HEK293T (cell line): Measurements from ENCODE around the gene NETO2.

Experiments used
- ARNT ChIP-seq: fragments of 450-650 bp; IDR thresholded peaks from 2 replicates; pipeline ENCODE4 v1.6.1; 2017; ENCODE audit warnings: mild to moderate bottlenecking
- CTBP1 ChIP-seq: fragments of 450-650 bp; IDR thresholded peaks from 2 replicates; pipeline ENCODE4 v1.6.1; 2016; ENCODE audit warnings: borderline replicate concordance
- ELF4 ChIP-seq: fragments of 450-650 bp; IDR thresholded peaks from 2 replicates; pipeline ENCODE4 v1.6.1; 2017; ENCODE audit warnings: antibody characterized with exemption
- FOXA1 ChIP-seq: fragments of 450-650 bp; IDR thresholded peaks from 2 replicates; pipeline ENCODE4 v1.6.1; 2016; ENCODE audit warnings: mild to moderate bottlenecking
- FOXK2 ChIP-seq: fragments of 450-650 bp; IDR thresholded peaks from 2 replicates; pipeline ENCODE4 v1.6.1; 2016; ENCODE audit warnings: mild to moderate bottlenecking
- FOXM1 ChIP-seq: fragments of 450-650 bp; IDR thresholded peaks from 2 replicates; pipeline ENCODE4 v1.6.1; 2017; ENCODE audit warnings: mild to moderate bottlenecking, borderline replicate concordance
- HDGF ChIP-seq: fragments of 450-650 bp; IDR thresholded peaks from 2 replicates; pipeline ENCODE4 v1.6.1; 2017; ENCODE audit warnings: antibody characterized with exemption, borderline replicate concordance
- L3MBTL2 ChIP-seq: fragments of 450-650 bp; conservative IDR thresholded peaks from 2 replicates; pipeline ENCODE4 v1.6.1; 2016; ENCODE audit warnings: mild to moderate bottlenecking
- LEF1 ChIP-seq: fragments of 450-650 bp; IDR thresholded peaks from 2 replicates; pipeline ENCODE4 v1.6.1; 2017; ENCODE audit warnings: mild to moderate bottlenecking, borderline replicate concordance
- PKNOX1 ChIP-seq: fragments of 450-650 bp; IDR thresholded peaks from 2 replicates; pipeline ENCODE4 v1.6.1; 2016
- SP1 ChIP-seq: fragments of 450-650 bp; IDR thresholded peaks from 2 replicates; pipeline ENCODE4 v1.6.1; 2017
- SUZ12 ChIP-seq: fragments of 450-650 bp; IDR thresholded peaks from 2 replicates; pipeline ENCODE4 v1.6.1; 2016; ENCODE audit warnings: mild to moderate bottlenecking
- TARDBP ChIP-seq: fragments of 450-650 bp; IDR thresholded peaks from 2 replicates; pipeline ENCODE4 v1.6.1; 2016
- ZNF384 ChIP-seq: fragments of 450-650 bp; IDR thresholded peaks from 2 replicates; pipeline ENCODE4 v1.6.1; 2016

DNA sequence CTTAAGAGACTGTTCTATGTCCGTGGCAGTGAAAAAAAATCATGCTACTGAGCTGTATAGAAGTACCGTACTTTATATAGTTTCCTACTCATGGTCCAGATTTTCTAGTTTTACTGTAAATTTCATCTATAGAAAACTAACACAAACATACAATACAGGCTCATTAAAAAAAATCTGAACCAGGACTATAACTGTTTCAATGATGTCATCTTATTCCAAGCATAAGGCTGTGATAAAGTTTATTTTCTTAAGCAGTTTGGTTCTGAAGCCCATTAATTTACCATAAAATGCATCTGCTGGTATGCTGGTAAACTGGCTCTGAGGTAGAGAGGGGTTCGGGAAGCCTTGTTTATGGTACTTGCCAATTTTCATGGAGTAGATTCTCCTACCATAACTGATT, 16.7 kb upstream of the NETO2 start:
- TF ChIP-seq L3MBTL2 (no peak), ZNF384 (no peak), ARNT (no peak), PKNOX1 (no peak), SP1 (no peak), FOXK2 (no peak), LEF1 (no peak), ELF4 (no peak), CTBP1 (no peak), FOXM1 (no peak), FOXA1 (no peak), HDGF (no peak), SUZ12 (no peak), TARDBP (no peak)
